ENCODE data around the gene PRKCA.

DNA sequence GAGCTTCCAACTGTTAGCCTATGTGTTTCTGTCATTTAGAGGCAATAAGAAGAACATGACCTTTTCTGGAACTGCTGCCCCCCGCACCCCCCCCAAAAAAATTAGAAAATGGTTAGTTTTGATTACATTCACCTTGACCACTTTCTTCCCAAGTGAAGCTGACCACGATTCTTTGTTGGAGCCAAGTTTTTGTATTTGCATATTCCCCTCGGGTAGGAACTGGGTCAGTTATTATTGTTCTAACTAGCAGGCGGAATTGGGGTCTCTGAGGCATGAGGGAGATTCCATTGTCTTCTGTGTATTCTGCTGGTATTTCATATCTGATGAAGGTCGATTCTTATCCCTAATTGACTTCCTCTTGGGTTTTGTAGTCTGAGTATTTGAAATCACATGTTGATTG lies 231.6 kb downstream of the PRKCA start:
- TF ChIP-seq, protein P1, sequence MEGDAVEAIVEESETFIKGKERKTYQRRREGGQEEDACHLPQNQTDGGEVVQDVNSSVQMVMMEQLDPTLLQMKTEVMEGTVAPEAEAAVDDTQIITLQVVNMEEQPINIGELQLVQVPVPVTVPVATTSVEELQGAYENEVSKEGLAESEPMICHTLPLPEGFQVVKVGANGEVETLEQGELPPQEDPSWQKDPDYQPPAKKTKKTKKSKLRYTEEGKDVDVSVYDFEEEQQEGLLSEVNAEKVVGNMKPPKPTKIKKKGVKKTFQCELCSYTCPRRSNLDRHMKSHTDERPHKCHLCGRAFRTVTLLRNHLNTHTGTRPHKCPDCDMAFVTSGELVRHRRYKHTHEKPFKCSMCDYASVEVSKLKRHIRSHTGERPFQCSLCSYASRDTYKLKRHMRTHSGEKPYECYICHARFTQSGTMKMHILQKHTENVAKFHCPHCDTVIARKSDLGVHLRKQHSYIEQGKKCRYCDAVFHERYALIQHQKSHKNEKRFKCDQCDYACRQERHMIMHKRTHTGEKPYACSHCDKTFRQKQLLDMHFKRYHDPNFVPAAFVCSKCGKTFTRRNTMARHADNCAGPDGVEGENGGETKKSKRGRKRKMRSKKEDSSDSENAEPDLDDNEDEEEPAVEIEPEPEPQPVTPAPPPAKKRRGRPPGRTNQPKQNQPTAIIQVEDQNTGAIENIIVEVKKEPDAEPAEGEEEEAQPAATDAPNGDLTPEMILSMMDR (IDR thresholded peaks at IDR 0.05; ENCODE audit: low read depth, low read length) = no peak
- TF ChIP-seq MYC (IDR thresholded peaks at IDR 0.05; ENCODE audit: low read depth, low read length) (no peak), POLR2A (IDR thresholded peaks at IDR 0.05; ENCODE audit: extremely low read depth, insufficient read length) (no peak)
- TF ChIP-seq, protein P2, sequence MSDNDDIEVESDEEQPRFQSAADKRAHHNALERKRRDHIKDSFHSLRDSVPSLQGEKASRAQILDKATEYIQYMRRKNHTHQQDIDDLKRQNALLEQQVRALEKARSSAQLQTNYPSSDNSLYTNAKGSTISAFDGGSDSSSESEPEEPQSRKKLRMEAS (IDR thresholded peaks at IDR 0.05; ENCODE audit: low read depth, low read length) = no peak

All from NB4 (cell line).